GM12801 (cell line): ENCODE results near the gene ZHX3.

Experiments used
- TF ChIP-seq, protein P1 (sequence below): IDR thresholded peaks from one replicate; pipeline ENCODE4 v1.5.1; 2011; ENCODE audit warnings: control low read depth; ENCODE audit not compliant: insufficient read length; ENCODE audit errors: extremely low read depth

ZHX3 gene

DNA sequence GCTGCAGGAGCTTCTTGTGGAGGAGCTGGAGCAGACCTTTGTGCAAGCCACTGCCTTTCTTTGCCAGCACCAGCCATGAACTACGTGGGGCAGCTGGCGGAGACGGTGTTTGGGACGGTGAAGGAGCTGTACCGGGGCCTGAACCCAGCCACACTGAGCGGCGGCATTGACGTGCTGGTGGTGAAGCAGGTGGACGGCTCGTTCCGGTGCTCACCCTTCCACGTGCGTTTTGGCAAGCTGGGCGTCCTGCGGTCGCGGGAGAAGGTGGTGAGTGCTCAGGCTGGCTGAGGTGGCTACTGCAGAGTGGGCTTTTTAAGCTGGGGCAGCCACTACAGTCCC is 28.2 kb upstream of the ZHX3 start:
- TF ChIP-seq, protein P1, sequence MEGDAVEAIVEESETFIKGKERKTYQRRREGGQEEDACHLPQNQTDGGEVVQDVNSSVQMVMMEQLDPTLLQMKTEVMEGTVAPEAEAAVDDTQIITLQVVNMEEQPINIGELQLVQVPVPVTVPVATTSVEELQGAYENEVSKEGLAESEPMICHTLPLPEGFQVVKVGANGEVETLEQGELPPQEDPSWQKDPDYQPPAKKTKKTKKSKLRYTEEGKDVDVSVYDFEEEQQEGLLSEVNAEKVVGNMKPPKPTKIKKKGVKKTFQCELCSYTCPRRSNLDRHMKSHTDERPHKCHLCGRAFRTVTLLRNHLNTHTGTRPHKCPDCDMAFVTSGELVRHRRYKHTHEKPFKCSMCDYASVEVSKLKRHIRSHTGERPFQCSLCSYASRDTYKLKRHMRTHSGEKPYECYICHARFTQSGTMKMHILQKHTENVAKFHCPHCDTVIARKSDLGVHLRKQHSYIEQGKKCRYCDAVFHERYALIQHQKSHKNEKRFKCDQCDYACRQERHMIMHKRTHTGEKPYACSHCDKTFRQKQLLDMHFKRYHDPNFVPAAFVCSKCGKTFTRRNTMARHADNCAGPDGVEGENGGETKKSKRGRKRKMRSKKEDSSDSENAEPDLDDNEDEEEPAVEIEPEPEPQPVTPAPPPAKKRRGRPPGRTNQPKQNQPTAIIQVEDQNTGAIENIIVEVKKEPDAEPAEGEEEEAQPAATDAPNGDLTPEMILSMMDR = no peak

DNA sequence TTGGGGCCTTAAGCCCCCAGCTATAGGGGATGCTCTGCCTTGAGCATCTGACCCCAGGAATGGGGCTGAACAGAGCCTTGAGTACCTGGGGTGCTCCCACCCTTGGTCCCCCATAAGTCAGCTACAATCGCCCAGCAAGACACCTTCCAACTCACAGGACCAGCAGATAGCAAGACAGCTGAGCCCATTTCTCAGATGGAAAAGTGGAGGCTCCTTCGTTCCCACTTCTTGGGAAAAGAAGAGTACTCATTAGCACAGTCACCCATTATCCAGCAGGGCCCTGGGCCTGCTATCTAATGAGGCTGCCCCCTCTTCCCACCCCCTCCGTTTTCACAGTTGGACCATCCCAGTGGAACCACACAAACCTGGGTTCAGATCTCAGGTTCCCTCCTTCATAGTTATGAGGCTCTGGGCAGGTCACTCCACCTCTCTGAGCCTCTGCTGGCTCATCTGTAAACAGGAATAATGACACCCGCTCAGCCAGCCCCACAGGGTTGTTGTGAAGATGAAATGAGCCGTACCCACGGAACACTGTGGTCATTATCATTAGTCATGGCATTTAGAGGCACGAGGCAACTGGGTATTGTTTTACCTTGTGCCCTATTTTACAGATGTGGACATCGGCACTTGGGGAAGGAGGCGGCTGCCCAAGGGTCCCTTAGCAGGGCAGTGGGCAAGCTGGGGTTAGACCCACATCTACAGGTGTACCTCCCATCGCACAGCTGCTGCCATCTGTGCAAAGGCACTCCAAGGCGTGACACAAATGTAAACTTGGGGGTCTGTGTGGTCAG is 27.6 kb upstream of the ZHX3 start:
- TF ChIP-seq, protein P1 = no peak

GRCh38 chr20:41344477-41344876 is 26.9 kb upstream of the ZHX3 start:
- TF ChIP-seq, protein P1 = no peak

GRCh38 chr20:41342474-41343464 is 25.2 kb upstream of the ZHX3 start:
- TF ChIP-seq, protein P1 = no peak

- TF ChIP-seq, protein P1 = no peak
These were observed 23.0 kb upstream of the ZHX3 start, which contains the start of gene LPIN3 for GRCh38 chr20:41340327-41341055. TSS of gene LPIN3 (plus strand) at chr20:41340821. CDS start at chr20:41345804, 4,983 bp downstream.

- TF ChIP-seq, protein P1 = no peak
These were observed 22.4 kb upstream of the ZHX3 start for GRCh38 chr20:41339957-41340326.
